Femur (tissue), 1 donor: ENCODE results near the gene RRBP1.

Experiments
- DNase-seq: peaks from one replicate; pipeline ENCODE4 v3.0.0-alpha.2; 2017

The RRBP1 gene

DNA sequence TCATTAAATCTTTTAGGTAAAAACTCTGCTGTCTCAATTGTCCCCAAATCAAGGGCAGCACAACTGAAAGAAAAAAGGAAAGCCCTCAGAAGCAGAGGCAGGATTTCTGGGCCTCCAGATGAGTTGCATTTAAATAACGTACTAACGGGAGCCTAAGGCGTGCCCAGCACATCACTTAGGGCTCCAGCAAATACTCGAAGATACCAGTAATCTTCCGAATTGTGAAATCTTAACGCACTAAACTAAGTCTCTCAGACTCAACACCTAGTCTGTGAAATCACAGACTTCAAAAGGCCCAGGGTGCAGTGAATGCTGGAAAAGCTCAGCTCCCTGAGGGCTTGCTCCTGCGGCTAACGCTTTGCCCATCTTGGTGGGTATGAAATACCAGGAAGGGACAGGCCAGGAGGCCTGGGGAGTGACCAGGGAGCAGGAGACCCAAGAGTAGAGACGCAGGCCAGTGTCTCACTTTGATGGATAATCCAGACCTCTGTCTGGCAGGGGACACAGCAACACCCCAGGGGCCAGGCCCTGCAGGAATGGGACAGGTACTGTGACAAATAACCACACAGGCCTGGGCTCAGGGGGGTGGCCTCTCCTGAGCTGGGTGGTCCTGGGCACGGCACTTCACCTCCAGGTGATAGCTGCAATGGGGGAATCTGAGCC is 36.4 kb downstream of the RRBP1 start:
- peak; percentile 24 for DNase-seq

DNA sequence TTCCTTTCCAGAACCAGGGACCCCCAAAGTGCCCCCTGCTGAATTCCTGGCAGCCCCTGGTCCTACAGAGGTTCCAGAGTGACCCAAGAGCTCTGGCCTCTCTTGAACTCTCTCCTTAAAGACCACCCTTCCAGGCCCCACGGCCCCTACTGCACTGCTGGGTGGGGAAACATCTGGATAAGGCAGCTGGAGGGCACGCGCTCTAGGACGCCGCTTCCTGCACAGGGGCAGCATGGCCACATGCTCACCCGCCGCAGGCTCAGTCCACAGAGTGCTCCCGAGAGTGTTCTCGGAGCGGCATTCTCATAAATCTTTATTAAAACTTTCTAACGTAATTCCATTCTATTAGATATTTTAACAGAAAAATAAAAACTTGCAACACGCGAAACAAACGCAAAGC is 37.0 kb downstream of the RRBP1 start:
- DNase-seq = no peak

GRCh38 chr20:17644451-17644850 is 37.6 kb downstream of the RRBP1 start:
- no peak for DNase-seq

DNA sequence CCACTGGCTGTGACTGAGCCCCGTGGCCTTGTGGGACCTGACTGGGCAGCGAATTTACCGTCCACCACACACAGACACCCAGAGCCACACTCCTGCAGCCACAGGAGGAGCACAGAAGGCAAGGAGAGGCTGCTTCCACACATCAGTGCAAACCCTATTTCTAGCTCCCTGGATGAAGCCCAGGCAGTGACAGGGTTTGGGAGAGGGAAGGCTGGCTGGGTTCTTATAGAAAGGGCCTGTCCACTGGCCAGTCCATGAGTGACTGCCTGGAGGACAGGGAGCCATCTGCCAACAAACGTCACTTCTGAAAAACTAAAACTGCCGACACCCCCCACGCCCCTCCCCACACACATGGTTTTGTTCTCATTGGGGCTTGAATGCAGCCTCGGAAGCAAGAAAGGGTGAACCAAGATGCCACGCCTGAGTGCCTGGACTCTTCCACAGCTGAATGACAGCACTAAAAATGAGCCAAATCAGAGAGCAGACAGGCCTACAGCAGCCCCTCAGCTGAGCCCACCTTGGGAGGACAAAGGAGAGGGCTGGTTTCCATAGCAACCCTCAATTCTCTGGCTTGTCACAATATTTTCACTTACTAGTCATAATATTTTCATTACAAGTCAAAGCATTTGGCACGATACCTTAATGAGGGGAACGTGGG is 38.4 kb downstream of the RRBP1 start:
- DNase-seq = no peak

- DNase-seq = no peak
These were observed 39.4 kb downstream of the RRBP1 start for GRCh38 chr20:17642404-17643269.

DNA sequence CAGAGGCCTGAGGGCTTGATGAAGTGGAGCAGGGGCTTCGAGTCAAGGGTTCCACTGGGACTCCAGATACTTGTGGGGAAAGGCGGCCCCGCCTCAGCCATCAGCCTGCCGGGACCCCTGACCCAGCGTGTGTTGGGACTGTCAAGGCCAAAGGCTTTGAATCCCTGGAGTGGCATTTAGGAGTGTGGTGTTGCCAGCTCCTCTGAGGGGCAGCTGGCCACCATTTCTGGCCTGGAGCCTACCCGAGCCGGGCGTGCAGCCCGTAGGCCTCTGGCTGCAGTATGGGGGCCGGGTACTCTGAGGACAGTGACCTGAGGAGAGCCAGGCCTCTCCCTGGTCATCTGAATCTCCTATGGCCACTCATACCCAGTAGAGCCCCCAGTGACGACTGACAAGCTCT is 40.0 kb downstream of the RRBP1 start:
- no peak for DNase-seq

DNA sequence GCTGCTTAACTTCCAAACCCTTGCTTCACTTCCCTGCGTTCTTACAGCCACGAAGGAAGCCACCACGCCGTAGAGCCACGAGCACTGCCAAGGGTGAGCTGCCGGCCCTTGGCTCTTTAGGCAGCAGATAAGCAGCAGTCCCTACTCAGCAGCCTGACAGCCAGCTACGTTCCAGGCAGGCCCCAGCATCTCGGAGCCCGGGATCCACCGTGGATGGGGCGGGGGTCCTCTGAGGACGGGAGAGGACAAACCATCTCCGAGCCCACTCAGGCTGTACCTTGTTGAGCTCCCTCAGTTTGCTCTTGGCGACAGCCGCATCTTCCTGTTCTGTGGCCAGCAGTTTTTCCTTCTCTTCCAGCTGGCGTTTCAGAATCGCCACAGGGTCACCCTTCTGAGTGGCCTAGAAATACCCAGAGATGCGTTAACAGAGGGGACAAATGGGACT is 40.5 kb downstream of the RRBP1 start:
- no peak for DNase-seq

DNA sequence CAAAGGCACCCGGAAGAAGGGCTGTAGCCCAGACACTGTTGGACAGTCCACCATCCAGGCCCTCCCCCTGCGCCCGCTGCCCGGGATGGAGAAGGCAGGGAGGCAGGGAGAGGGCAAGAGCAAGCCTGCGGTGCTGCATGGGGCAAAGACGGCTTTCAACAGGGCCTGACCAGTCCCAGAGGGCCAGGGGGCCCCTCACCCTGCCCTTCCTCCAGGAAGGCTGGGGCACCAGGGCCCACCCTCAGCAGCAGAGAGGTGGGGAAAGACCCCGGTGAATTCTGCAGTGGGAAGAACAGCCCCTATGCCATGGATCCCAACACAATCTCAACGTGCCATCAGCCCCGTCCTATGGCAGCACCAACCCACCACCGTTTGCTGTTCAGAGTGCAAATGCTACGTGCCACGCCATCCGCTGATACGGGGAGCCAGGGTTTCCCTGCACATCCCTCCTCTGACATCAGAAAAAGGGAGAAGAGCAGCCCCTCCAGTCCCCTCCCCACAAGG is 41.1 kb downstream of the RRBP1 start:
- no peak for DNase-seq

GRCh38 chr20:17640146-17640874 is 41.7 kb downstream of the RRBP1 start:
- no peak for DNase-seq

- DNase-seq = no peak
These were observed 43.1 kb downstream of the RRBP1 start for GRCh38 chr20:17638835-17639407.

- DNase-seq = no peak
These were observed 43.9 kb downstream of the RRBP1 start for GRCh38 chr20:17637985-17638640.

GRCh38 chr20:17637413-17637780 is 44.6 kb downstream of the RRBP1 start:
- DNase-seq = no peak

DNA sequence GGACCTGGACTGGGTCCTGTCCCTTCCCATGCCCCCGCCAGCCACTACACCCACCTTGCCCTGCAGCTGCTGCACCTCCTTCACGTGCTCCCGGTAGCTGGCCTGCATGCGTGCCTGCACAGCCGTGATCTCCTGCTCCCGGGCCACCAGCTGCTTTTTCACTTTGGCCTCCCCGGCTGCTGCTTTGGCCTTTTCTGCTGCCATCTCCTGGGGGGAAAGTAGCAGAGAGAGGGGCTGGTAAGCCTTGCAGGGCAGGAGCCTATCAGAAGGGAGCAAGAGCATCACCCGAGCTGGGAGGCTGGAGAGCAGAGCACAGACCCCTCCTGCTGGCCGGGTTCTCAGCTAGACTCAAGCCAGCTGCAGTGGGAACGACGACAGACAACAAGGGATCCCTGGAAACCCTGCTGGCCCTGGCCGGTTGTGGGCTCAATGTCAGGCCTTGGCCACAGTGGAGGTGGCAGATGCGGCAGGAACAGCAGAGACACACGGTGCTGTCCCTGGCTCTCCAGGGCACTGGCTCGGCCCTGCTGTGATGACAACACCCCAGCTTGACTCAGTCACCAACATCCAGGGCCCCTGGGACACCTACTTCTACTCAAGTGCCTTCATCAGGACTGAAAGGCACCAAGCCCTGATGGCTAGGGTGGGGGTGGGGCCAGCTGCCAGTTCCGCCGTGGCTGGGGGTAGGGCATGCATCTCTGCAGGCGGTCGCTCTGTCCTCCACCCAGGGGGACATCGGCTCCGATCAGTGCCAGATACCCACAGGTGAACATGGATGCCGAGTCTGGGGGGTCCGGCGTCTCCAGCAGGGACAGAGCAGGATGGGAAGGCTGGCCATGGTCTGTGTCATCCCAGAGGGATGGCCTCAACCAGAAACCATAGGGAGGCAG is 45.3 kb downstream of the RRBP1 start:
- peak; percentile 82 for DNase-seq

GRCh38 chr20:17635332-17636244 is 46.5 kb downstream of the RRBP1 start:
- DNase-seq = no peak

DNA sequence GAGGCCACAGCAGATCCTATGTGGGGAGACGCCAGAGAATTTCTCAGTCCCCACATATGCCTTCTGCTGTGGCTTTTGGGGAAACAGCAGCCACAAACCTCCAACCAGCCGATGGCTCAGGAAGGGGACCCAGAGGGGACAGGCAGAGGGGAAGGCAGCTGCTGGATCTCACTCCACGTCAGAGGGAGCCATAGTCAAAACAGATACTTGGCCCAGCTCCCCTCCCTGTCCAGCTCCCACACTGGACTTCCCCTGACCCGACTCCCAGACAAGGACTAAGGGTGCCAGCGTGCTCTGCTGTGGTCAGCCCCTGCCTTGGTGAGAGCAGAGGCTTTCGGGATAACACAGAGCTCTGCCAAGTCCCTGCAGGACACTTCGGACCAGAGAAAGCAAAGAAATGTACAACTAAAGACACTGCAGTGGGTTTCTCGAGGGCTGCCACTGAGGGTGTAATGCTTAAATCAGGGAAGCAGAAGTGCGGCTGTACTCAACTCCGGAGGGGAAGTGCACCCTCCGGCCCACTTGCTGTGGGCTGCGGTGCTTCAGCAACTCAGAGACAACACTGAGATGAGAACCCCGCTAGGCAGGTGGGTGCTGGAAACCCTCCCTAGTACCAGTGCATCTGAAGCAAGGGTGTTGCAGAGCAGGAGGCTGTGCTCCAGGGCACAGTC is 47.2 kb downstream of the RRBP1 start:
- DNase-seq = peak; percentile 67

GRCh38 chr20:17633850-17634500 is 48.1 kb downstream of the RRBP1 start:
- no peak for DNase-seq

DNA sequence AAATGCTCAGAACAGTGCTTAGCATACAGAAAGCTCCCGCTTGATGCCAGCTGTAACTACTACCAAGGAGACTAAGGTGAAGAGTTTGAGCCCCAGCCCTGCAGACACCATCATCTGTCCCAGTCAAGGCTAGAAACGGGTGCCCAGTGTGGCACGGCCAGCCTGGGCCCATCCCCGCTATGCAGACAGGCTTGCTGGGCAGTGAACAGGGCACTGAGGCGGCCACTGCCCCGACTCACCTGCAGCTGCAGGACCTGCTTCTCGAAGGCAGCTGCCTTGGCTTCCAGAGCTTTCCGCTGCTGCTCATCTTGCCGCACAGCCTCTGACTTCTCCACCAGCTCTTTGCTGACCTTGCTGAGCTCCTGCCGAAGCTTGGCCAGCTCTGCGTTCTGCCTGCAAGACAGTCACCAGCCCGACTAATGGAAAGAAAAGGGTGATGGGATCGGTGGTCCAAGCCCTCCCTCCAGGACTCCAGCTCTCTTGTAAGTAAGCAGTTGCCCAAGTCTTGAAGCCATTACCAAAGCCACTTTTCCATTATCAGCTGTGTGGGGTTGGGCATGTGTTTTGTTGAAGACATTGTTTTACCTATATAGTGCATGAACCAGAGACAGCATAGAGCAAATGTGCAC is 48.7 kb downstream of the RRBP1 start:
- DNase-seq = no peak
